Posterior cingulate gyrus (tissue), 11 donors: ENCODE results near the gene GNB5.
"Not testable (repeated sequence)": the region's sequence is repeated elsewhere in the genome, so short reads cannot be mapped to it uniquely, and the experiment has no call there.

Experiments used
- DNase-seq, 10 donors: peaks; one replicate each; pipeline versions ENCODE4 v3.0.0 to v3.0.0-alpha.2; 2020 to 2021; ENCODE audit warnings: mixed read lengths in 3 of 10
- intact Hi-C: fragments of 100-400 bp; cut with DNase I; formaldehyde crosslinking; loops from one replicate; pipeline ENCODE4 v1.15.1; 2023

Gene GNB5

DNA sequence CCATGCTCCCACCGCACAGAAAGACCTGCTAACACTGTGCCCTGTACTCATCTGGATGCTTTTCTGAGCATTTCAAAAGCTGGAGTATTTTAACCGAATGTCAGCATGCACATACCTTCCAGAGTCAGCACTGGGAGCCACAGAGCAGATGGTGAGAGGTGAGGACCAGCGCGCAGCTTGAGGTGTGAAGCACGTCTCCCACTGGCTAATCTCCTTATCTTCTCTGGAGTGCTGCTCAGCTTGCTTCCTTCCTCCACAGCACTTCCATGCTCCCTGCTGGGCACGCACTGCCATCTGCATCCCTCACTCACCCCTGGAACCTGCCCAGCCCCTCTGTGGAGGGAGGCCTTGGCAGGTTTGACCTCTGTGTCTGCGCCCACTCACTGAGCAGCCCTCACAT lies at the start of gene GNB5:
GNB5 (minus strand) TSS at position 186 of the 400 bp plus-strand sequence. CDS start 6,716 bp downstream, outside the sequence.
- DNase-seq: peak in 1 of 10 donors; percentile 74
- intact Hi-C loops: no loop called here

DNA sequence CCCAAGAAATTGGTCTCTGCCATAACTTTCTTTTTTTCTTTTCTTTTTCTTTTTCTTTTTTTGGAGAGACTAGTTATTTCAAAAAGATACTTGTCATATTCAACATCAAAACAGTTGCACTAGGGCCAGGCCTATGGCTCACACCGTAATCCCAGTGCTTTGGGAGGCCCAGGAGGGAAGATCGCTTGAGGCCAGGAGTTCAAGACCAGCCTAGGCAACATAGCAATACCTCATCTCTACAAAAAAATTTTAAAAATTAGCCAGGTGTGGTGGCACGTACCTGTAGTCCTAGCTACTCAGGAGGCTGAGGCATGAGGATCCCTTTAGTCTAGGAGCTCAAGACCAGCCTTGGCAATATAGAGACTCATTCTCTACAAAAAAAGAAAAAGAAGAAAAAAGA lies 49.0 kb upstream of the GNB5 start:
- intact Hi-C loops: no loop called here
- no peak for DNase-seq

DNA sequence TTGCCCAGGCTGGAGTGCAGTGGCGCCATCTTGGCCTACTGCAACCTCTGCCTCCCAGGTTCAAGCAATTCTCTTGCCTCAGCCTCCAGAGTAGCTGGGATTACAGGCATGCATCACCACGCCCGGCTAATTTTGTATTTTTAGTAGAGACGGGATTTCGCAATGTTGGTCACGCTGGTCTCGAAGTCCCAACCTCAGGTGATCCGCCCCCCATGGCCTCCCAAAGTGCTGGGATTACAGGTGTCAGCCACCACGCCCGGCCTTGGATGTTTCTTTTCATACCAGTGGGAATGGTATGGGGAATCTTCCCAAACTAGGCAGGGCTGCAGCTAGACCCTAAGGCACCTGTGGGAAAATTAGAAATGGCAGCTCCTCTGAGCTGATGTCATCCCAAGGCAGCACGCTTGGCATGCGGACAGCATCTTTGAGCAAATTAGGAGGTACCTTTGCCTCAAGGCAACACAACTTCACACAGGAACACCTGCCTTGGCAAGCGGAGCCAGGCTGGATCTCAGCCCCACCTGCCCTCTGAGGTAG lies 47.9 kb upstream of the GNB5 start:
- intact Hi-C loops, DNase-seq: not testable (repeated sequence)

DNA sequence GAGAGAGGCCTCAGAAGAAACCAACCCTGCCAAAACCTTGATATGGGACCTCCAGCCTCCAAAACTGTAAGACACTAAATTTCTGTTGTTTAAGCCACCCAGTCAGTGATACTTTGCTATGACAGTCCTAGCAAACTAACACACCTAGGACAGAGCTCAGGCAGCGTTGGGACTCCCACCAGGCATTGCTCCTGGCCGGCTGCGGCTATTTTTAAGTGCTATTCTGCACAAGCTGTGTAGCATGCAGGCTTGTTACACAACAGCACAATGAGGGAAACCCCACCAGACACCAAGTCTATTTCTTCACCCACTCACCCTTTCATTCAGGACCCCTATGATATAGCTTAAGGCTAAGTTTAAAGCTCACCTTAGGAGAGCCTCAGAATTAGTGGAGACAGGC lies 47.0 kb upstream of the GNB5 start:
- intact Hi-C loops: no loop called here
- peak in 1 of 10 donors; percentile 55 for DNase-seq

DNA sequence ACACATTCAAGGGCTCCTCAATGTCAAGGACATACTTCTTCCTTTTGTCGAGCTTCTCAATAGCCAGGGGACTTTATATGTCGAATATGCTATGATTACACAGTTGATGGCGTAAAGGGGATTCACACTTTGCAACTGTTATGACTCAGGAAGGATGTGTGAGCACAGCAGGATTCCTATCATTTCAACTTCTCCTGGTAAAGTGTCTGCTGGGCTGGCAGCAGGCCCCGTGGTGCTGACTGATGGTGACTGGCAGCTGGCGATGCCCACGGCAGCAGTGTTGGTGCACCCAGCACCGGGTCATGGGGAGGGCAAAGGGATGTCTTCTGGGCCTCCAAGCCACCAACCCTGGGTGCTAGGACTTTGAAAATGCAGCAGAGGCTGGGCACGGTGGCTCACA lies 44.8 kb upstream of the GNB5 start:
- no peak for DNase-seq
- intact Hi-C loops: no loop called here

DNA sequence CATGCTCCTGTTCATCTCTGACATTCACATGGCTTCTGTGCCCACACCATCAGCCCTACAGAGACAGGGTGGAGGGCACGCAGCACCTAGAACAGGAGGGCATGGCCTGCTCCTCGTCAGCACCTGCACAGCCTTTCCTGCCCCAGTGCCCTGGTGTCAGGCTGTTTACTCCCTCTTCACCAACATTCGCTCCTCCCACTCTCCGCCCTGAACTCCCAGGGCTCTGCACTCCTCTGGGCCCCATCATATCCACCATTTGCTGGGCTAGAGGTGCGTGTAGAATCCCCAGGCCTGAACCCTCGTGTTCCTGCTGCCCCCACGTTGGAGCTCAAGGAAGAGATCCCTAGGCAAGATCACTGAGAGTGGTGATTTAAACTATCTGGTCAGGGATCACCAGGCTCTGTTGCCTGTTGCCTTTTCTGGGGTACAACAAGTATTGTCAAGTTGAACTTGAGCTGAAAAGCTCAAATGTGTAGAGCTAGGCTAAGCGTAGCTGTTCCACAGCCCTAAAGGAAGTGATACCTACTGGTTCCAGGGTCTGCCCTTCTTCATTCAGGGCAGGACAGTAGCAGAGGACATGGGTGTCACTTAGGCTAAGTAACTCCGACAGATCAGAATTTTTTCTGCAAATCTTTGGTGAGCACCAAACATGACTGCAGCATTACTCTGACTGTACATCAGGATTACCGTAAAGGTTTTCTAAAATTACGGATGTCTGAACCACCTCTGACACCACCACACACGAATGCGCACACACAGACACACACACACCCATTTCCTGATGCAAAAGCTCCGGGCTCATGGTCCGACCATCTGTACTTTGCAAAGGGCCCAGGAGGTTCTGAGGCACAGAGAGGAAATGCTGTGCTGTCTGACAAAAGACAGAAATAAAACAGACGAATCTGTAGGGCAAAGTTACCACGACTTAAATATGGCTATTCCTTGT lies 43.7 kb upstream of the GNB5 start:
- no peak for DNase-seq
- intact Hi-C loops: no loop called here

DNA sequence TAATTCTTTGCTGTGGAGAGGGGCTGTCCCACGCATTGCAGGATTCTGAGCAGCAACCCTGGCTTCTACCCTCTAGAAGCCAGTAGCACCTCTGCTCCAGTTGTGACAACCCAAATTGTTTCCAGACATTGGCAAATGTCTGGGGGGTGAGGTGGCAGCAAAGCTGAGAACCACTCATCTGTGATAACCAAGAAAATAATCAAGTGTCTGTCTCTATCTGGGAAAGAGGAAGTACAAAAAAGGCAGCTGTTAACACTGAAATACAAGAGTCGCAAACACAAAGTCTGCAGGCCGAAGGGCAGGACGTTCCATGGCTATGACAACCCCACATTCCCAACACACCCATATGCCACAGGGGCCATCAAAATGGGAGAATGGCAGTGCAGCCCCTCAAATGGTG lies 42.2 kb upstream of the GNB5 start:
- no peak for DNase-seq
- intact Hi-C loops: no loop called here

DNA sequence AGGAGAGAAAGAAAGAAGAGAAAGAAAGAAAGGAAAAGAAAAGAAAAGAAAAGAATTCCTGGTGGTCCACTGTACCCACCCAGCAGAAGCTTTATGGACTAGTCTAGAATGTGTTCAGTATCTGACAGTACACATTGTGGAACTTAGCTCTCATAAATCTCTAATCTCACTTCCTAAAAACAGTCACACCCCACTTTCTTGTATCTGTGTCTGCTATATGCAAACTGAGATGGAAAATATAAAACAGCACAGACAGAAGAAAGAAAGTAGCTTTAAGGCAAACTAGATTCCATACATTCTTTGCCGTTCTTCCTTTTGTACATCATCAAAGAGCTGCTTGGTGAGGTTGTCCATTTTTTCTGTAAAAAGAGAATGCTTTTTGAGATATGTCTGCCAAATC lies 41.1 kb upstream of the GNB5 start:
- DNase-seq: no peak
- intact Hi-C loops: no loop called here

DNA sequence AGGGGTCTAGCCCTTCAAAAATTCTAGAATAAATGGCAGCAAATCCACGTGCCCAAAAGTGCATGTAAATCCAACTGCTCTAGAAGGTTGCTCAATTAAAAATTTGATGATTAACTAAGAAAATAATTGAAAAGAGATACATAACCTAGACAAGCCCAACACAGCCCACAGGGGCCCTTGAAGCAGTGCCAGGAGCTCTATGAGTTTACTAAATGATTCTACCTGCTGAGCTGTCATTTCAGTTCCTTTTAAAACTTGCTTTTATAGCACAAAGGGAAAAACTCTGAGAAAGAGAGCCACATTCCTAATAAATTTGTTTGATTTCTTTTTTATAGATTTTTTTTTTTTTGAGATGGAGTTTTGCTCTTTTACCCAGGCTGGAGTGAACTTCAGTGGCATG lies 38.9 kb upstream of the GNB5 start:
- intact Hi-C loops: no loop called here
- no peak for DNase-seq

DNA sequence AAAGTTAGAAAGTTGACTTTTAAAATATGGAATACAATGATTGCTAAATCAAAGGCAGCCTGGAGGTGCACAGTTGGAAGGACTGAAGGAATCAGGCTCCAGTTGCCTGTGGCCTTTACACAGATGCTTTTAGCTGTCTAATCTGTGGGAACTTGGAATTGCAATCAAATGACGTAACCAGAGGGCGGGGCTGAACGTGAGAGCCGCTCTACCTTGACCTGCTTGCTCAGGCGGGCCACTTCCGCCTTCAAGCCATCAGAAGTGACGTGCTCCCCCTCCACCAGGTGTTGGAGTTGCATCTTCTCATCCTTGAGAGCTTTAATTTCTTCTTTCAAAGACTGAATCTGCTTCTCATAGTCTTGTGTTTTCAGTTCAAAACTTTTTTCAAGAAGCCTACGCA lies 37.7 kb upstream of the GNB5 start:
- intact Hi-C loops: loop anchor here (5.0 kb wide), 1 partner anchor 342 kb away; no protein-coding TSS in a partner anchor
- no peak for DNase-seq

DNA sequence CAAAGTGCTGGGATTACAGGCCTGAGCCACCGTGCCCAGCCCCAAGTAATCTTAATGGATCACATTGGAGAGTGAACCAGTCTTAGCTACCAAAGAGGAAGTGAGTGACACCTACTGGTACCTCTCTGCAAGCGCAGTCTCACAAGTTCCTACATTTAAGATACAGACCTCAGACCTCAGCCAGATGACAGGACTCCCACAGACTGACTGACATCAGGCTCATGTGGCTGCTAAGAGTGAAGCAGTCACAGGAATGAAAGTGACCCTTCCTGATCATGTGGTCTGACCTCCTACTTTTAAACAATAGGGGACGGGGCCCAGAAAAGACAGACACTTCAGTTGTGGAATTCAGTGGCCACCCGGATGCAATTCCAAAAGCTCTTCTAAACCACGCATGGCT lies 36.3 kb upstream of the GNB5 start:
- intact Hi-C loops: loop anchor here (5.0 kb wide), 1 partner anchor 340 kb away; no protein-coding TSS in a partner anchor
- peak in 5 of 10 donors; percentile 35 to 67 (median 52) for DNase-seq

DNA sequence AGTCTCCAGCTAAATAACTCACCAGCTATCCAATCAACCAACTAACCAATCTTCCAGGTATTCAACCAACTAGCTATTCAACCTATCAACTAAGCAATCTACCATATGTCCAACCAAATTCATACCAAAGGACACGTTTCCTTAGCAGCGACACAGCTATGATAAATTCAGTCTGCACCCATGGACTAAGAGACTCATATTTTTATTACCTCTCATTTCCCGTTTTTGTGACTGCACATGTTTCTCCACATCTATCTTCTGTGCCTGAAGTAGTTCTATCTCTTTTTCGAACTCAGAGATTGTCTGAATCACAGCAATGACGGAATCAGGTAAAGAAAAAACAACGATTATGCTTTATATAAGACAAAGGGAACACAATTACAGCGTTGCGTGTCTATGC lies 34.0 kb upstream of the GNB5 start:
- DNase-seq: no peak
- intact Hi-C loops: loop anchor here (5.0 kb wide), 1 partner anchor 338 kb away; no protein-coding TSS in a partner anchor

DNA sequence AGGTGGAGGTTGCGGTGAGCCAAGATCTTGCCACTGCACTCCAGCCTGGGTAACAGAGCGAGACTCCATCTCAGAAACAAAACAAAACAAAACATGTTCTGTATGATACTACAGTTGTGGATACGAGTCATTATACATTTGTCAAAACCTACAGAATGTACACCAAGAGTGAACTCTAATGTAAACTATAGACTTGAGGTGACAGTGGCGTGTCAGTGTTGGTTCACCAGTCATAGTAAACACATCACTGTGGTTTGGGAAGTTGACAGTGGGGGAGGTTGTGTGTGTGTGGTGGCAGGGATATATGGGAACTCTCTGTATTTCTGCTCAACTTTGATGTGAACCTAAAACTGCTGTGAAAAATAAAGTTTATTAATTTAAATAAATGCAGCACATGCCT lies 33.0 kb upstream of the GNB5 start:
- intact Hi-C loops: no loop called here
- DNase-seq: no peak

DNA sequence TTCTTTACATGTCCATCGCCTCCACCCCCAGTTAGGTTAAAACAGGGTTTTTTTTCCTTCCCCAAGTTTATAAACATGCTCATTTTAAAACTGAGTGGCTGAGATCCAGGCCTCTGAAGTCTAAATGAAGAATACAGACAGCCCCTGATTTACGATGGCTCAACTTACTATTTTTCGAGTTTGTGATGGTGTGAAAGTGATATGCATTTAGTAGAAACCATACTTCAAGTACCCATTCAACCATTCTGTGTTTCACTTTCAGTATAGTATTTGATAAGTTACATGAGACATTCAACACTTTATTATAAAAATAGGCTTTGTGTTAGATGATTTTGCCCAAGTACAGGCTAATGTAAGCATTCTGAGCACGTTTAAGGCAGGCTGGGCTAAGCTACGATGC lies 30.5 kb upstream of the GNB5 start:
- intact Hi-C loops: no loop called here
- no peak for DNase-seq

DNA sequence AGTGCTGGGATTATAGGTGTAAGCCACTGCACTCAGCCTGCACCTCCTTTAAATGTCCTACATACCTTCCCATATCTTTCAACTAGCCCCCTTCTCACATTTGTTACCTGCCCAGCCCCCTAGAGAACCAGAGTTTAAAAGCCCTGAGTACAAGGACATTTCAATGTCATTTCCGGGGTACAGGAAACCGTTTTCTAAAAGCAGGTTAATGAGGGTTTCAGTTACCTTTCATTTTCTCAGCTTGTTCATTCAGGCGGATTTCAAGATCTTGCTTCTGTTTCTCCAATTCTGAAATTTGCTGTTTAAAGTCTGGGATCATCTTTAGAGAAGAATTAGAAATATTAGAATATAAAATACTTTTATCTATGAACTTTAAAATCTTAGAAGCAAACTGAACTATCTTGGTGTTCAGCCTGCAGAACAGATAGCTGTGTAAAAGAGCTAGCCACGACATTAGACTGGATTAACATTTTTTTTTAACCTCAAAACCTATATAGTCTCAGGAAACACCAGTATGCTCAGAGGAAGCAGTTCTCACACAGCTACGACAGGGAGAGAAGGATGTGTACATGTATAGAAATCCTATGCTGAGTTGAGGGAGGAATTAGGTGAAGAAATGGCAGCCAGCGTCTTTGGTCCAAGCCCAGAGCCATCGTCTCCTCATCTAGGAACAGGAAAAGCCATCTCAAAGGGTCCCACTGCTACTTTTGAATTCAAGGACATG lies 29.9 kb upstream of the GNB5 start:
- DNase-seq: no peak
- intact Hi-C loops: no loop called here

DNA sequence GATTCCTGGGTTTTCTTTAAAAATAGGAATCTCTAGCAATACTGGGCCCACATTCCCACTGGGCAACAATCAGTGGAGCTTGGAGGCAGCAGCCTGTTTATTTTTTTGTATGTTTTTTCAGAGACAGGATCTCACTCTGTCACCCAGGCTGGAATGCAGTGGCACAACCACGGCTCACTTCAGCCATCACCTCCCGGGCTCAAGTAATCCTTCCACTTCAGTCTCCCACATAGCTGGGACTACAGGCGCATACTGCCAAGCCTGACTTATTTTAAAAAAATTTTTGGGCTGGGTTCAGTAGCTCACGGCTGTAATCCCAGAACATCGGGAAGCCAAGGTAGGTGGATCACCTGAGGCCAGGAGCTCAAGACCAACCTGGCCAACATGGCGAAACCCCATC lies 29.1 kb upstream of the GNB5 start:
- no peak for DNase-seq
- intact Hi-C loops: no loop called here

DNA sequence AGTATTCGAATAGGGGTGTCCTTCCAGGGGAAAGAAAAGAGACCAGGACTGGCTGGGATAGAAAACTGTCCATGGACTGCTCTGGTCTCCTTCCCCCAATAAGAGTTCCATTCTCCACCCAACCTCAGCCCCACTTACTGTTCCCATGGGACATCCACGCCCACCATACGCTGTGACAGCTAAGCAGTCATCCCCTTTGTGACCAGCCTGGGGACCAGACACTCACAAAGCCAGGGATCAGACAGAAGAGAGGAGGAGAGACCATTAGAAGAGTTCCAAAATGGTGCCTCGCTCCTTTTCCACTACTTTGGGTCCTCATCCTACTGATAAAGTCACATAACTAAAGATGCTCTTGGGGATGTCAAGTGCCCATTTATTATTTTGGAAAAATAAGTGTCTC lies 27.6 kb upstream of the GNB5 start:
- DNase-seq: no peak
- intact Hi-C loops: no loop called here

DNA sequence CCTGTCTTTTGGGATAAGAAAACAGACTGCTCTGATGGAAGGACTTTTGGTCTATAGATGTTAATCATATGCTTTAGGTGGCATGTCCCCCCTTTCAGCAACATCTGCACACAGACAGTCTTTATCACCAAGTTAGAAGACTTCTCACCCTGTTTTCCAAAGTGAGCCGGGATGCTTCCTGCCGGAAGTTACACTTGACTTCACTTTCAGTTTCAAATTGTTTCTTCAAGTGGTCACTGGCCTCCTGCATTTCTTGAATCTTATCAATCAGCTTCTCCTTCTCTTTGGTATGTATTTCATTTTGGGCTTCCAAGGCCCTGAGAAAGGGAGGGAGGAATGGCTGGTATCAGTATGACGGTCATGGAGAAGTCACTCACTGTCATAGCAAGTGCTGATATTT lies 27.2 kb upstream of the GNB5 start:
- no peak for DNase-seq

DNA sequence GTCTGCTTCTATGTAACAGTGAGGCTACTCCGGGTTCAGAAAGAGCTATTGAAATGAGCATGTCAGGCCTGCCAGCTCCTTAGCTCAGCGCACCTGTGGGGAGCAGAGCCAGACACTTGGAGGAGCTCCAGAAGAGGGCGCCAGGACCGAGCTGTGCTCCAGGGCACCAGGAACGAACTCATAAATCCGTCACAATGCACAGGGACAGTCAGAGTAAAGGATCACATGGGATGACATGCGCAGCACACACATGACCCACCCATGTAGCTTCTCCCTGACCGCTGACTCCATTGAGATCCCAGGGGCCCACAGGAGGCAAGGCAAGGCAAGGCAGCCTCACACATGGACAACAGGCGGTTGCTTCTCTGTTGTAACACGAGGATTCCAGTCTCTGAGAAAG lies 26.0 kb upstream of the GNB5 start:
- intact Hi-C loops: no loop called here
- no peak for DNase-seq

More for the DNA sequence above, 27.2 kb upstream of the GNB5 start:
- intact Hi-C loops: no loop called here

DNA sequence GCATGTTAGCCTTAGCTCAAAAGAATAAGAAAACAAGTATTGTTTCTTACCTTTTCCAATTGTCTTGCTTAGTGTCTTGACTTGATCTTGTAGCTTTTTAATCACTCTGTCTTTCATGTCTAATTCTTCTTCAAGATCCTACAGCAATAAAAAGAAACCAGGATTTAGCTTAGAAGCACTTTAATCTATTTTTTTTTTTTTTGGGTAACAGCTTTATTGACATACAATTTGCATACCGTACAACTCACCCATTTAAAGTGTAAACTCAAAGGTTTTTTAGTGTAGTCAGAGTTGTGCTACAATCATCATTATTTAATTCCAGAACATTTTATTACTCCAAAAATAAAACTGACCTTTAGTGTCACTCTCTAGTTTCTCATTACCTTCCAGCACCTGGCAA lies 23.4 kb upstream of the GNB5 start:
- no peak for DNase-seq
- intact Hi-C loops: no loop called here

DNA sequence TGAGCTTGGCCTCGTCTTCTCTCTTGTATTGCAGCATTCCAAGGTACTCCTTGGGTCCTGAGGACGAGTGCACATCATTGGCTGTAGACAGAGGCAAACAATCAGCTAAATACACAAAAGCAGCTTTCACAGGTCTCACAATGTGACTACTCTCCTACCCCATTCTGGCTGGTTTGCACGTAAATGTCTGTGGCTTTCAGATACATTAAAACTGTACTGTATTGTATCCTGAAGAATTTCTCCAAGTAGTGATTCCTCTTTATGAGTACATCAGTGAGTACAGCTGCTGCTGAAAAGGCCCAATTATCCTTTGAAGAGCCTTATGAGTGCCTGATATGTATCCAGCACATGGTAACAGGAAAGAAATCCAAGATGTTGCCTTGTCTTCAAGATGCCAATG lies 22.0 kb upstream of the GNB5 start:
- intact Hi-C loops: no loop called here
- no peak for DNase-seq
